ENCODE results near the gene PARP6.
"Not testable (repeated sequence)": the region's sequence is repeated elsewhere in the genome, so short reads cannot be mapped to it uniquely, and the experiment has no call there.

Gene PARP6

GRCh38 chr15:72280751-72281150 is 8.4 kb upstream of the PARP6 start:
- no peak for DNase-seq

GRCh38 chr15:72278737-72279136 is 6.4 kb upstream of the PARP6 start:
- DNase-seq = no peak

GRCh38 chr15:72276326-72276700 is 4.0 kb upstream of the PARP6 start:
- no peak for DNase-seq

GRCh38 chr15:72275635-72276325 is 3.4 kb upstream of the PARP6 start:
- DNase-seq = not testable (repeated sequence)

- no peak for DNase-seq
Observed at GRCh38 chr15:72272997-72273352, 621 bp upstream of the PARP6 start.

GRCh38 chr15:72271895-72272212 is 500 bp downstream of the PARP6 start:
- no peak for DNase-seq

- DNase-seq = no peak
Observed at GRCh38 chr15:72271221-72271620, 1.1 kb downstream of the PARP6 start.

- DNase-seq = no peak
Observed at GRCh38 chr15:72269739-72270138, 2.6 kb downstream of the PARP6 start.

GRCh38 chr15:72265031-72265430 is 7.3 kb downstream of the PARP6 start:
- DNase-seq = no peak

GRCh38 chr15:72252663-72253299 is 19.6 kb downstream of the PARP6 start:
- no peak for DNase-seq

- no peak for DNase-seq
Observed at GRCh38 chr15:72249142-72249810, 23.1 kb downstream of the PARP6 start.

- DNase-seq = no peak
Observed at GRCh38 chr15:72248514-72248913, 23.8 kb downstream of the PARP6 start.

- no peak for DNase-seq
Observed at GRCh38 chr15:72242775-72243370, 29.5 kb downstream of the PARP6 start.

- DNase-seq = no peak
Observed at GRCh38 chr15:72239652-72240051, 32.7 kb downstream of the PARP6 start.

- DNase-seq = no peak
Observed at GRCh38 chr15:72238586-72238985, 33.8 kb downstream of the PARP6 start.

GRCh38 chr15:72237853-72238224 is 34.5 kb downstream of the PARP6 start:
- no peak for DNase-seq

GRCh38 chr15:72237029-72237852 is 35.1 kb downstream of the PARP6 start:
- no peak for DNase-seq

- no peak for DNase-seq
Observed at GRCh38 chr15:72236381-72237003, 35.9 kb downstream of the PARP6 start.

GRCh38 chr15:72235298-72235697 is 37.1 kb downstream of the PARP6 start:
- no peak for DNase-seq

- no peak for DNase-seq
Observed at GRCh38 chr15:72233769-72234168, 38.6 kb downstream of the PARP6 start.

GRCh38 chr15:72231833-72232478 is 40.4 kb downstream of the PARP6 start:
- peak; percentile 30 for DNase-seq
